AG10803 (cell line): Measurements from ENCODE around the gene SLC39A5.

Experiments
- DNase-seq: peaks from one replicate; pipeline ENCODE4 v3.0.0; 2010; ENCODE audit warnings: low read depth
- H3K4me3 ChIP-seq: 2 replicates; pipeline ENCODE4 v1.5.1; 2011; ENCODE audit warnings: mild to moderate bottlenecking, low read length, control low read depth
- CTCF ChIP-seq: conservative IDR thresholded peaks from 2 replicates; pipeline ENCODE4 v1.5.1; 2011; ENCODE audit warnings: mild to moderate bottlenecking, low read length, control low read depth, inconsistent platforms

The SLC39A5 gene

GRCh38 chr12:56202838-56203237 is 27.0 kb upstream of the SLC39A5 start:
- no peak overlapping the region for H3K4me3 ChIP-seq
- DNase-seq: no peak
- TF ChIP-seq CTCF: no peak

GRCh38 chr12:56204275-56204674 is 25.6 kb upstream of the SLC39A5 start:
- DNase-seq: no peak
- H3K4me3 ChIP-seq: no peak overlapping the region
- TF ChIP-seq CTCF: no peak

- H3K4me3 ChIP-seq: no peak overlapping the region
- TF ChIP-seq CTCF: no peak
- no peak for DNase-seq
Observed at GRCh38 chr12:56205445-56205844, 24.4 kb upstream of the SLC39A5 start.

- peak; percentile 71 for TF ChIP-seq CTCF
- peak; percentile 52 for DNase-seq
- H3K4me3 ChIP-seq: no peak overlapping the region
Observed at GRCh38 chr12:56206452-56207166, 23.2 kb upstream of the SLC39A5 start.

GRCh38 chr12:56208006-56208405 is 21.8 kb upstream of the SLC39A5 start:
- no peak overlapping the region for H3K4me3 ChIP-seq
- TF ChIP-seq CTCF: no peak
- DNase-seq: no peak

- no peak overlapping the region for H3K4me3 ChIP-seq
- no peak for TF ChIP-seq CTCF
- no peak for DNase-seq
Observed at GRCh38 chr12:56212361-56212760, 17.5 kb upstream of the SLC39A5 start.

- DNase-seq: no peak
- no peak for TF ChIP-seq CTCF
- H3K4me3 ChIP-seq: no peak overlapping the region
Observed at GRCh38 chr12:56213878-56214277, 16.0 kb upstream of the SLC39A5 start.
